LNCaP clone FGC (cell line): Measurements from ENCODE around the gene LRRFIP1.
"Not testable (repeated sequence)": the region's sequence is repeated elsewhere in the genome, so short reads cannot be mapped to it uniquely, and the experiment has no call there.

Source experiments
- DNase-seq: peaks from one replicate; pipeline ENCODE4 v3.0.0-alpha.2; 2011; ENCODE audit warnings: low read depth
- H3K4me3 ChIP-seq: 2 replicates; pipeline ENCODE4 v1.5.1; 2011; ENCODE audit warnings: mild to moderate bottlenecking, low read depth, low read length, control low read depth
- TF ChIP-seq, protein P1 (sequence below): IDR thresholded peaks from 2 replicates; pipeline ENCODE4 v1.5.1; 2012; ENCODE audit warnings: mild to moderate bottlenecking; ENCODE audit not compliant: control insufficient read depth, insufficient read depth; ENCODE audit errors: extremely low read depth

LRRFIP1 gene

DNA sequence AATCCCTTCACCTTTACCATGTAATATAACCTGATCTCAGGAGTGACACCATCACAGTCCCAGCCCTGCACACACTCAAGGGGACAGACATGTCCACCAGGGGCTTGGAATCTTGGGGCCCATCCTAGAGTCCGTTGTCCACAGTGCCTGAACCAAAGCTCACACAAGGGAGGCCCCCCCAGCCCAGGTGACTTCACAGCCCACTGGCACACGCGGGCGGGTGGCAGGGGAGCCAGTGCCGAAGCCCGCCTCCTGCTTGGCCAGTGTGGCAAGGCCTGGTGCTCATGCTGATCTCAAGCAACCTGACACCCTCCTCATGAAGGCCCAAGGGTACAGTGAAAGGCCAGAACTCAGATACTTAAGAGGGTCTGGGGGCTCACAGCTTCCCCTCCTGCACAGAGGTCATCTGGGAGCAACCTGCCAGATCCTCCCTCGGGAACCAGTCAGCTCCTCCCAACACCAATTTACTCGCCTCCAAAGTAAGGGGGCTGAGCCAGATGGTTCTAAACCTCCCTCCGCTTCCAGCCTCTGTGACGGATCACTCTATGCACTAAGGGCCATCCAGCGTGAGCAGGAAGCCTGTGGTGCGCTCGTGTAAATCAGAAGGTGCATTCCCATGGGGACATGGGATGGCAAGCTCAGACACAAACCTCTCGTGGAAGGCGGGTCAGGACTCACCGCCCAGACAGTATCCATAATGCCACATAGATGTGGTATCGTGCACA, 33.6 kb upstream of the LRRFIP1 start:
- TF ChIP-seq, protein P1, sequence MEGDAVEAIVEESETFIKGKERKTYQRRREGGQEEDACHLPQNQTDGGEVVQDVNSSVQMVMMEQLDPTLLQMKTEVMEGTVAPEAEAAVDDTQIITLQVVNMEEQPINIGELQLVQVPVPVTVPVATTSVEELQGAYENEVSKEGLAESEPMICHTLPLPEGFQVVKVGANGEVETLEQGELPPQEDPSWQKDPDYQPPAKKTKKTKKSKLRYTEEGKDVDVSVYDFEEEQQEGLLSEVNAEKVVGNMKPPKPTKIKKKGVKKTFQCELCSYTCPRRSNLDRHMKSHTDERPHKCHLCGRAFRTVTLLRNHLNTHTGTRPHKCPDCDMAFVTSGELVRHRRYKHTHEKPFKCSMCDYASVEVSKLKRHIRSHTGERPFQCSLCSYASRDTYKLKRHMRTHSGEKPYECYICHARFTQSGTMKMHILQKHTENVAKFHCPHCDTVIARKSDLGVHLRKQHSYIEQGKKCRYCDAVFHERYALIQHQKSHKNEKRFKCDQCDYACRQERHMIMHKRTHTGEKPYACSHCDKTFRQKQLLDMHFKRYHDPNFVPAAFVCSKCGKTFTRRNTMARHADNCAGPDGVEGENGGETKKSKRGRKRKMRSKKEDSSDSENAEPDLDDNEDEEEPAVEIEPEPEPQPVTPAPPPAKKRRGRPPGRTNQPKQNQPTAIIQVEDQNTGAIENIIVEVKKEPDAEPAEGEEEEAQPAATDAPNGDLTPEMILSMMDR, result no peak
- no peak for DNase-seq
- H3K4me3 ChIP-seq, result no peak overlapping the region

DNA sequence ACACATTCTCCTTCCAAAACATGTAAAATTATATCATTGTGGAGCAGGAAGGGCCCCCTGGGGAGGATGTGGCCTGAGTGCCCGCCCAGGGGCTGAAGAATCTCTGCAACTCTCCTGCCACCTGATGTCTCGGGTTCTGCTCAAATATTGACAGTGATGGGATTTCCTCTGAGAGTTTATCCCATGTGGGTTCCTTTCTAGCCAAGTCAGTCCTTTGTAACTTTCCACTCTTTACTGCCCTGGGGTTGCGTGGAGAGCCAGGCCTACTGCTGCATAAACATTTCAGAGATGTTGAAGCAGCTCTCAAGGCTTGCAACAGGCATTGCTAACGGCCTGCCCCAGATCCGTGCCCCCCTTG, 32.9 kb upstream of the LRRFIP1 start:
- DNase-seq, result no peak
- TF ChIP-seq, protein P1, result no peak
- no peak overlapping the region for H3K4me3 ChIP-seq

DNA sequence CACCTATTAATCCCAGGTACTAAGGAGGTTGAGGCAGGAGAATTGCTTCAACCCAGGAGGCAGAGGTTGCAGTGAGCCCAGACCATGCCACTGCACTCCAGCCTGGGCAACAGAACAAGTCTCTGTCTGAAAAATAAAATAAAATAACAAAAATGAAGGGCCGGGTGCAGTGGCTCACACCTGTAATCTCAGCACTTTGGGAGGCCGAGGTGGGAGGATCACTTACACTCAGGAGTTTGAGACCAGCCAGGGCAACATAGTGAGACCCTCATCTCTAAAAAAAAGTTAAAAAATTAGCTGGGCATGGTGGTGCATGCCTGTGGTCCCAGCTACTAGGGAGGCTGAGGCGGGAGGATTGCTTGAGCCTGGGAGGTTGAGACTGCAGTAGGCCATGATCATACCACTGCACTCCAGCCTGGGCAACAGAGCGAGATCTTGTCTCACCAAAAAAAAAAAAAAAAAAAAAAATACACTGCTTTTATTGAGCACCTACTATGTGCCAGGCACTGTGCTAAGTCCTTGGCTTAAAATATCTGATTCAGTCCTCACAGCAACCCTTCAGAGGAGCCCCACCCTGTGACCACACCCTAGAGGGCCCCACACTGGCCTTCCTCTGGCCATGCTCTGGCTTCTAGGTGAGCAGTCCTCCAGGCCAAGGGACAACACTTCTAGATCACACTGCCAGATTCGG, 31.4 kb upstream of the LRRFIP1 start:
- DNase-seq, H3K4me3 ChIP-seq: not testable (repeated sequence)

DNA sequence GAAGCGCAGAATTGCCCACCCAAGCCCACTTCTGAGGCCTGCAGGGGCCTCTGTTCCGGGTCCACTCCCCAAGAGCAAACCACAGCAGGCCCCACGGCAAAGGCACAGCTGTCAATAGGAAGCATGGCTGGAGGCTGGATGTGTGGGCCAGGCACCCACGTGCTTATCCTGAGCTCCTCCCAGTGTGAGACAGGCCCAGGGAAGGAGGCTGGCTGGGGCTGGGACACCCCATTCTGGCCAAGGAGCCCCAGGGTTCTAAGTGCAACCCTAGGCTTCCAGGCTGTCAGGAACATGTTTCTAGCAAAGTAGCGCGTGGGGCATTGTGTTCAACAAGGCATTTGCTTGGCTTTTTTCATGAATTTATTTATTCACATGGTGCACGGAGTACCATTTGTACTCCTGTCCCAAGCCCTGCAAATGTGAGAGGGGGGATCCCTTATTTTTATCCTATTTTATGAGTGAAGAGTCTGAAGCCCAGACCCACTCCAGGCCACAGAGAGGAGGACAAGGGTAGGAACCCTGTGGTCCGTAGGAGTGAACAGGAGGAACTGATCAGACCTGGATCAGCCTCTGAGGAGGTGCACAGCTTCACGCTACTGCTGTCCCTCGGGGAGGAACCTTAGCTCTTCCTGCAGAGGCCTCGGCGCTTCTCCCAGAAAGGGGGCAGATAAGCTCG, 30.7 kb upstream of the LRRFIP1 start:
- TF ChIP-seq, protein P1, result no peak
- no peak for DNase-seq
- no peak overlapping the region for H3K4me3 ChIP-seq

DNA sequence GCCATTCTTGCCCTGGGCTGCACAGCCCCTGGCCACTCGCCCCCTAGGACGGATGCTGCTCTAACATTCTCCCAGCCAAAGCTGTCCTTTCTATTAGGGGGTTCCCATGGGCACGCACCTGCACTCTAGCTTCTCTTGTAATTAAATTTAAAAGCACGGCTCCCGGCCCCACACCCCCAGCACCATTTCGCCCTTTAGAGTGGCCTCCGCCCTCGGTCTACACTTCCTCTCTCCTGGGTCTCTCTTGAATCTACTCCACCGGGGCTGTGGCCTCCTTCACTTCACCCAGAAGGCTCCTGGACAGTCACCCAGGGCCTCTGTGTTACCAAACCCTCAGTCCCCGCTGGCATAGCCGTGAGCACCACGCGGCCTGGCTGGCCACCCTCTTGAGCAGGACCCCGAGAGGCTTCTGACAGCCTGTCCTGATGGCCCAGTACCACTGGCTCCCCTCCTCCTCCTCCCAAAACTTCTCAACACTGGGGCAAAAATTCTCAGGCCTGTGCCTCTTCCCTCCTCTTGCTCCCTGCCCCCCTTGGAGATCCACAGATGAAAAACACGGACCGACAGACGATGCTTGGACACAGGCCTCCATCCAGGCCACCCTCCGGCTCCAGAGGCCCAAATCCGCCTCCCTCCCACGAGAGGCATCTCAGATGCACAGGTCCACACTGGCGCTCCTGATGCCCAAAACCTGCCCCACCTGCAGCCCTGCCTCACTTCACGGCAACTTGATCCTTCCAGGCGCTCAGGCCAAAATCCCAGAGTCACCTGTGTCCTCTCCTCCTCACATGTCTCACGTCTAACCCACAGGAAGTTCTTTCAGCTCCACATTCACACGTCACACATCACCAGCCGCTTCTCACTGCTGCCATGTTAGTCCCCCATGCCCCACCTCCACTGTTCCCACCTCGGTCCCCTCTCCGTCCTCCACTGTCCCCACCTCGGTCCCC, 29.9 kb upstream of the LRRFIP1 start:
- no peak overlapping the region for H3K4me3 ChIP-seq
- TF ChIP-seq, protein P1, result no peak

GRCh38 chr2:237598468-237599208, 28.7 kb upstream of the LRRFIP1 start:
- no peak for DNase-seq
- H3K4me3 ChIP-seq, result no peak overlapping the region
- TF ChIP-seq, protein P1, result no peak

More for the DNA sequence above, 29.9 kb upstream of the LRRFIP1 start:
- DNase-seq, result no peak
